Endodermal cell (in vitro differentiated cells): ENCODE measurements around the gene JPT2. TPM values are rescaled to one million over a fixed set of nuclear protein-coding genes. Genes with fewer than 3 reads are reported as not detected.

Experiments used
- DNase-seq: peaks from one replicate; pipeline ENCODE4 v3.0.0-alpha.2; 2017
- H3K27ac ChIP-seq: 2 replicates; pipeline ENCODE4 v1.5.1; 2013; ENCODE audit warnings: mild to moderate bottlenecking, low read depth, low read length, moderate library complexity
- H3K27me3 ChIP-seq: 2 replicates; pipeline ENCODE4 v1.6.1; 2013; ENCODE audit warnings: mild to moderate bottlenecking, low read length, moderate library complexity; ENCODE audit not compliant: insufficient read depth, control insufficient read depth, poor library complexity, severe bottlenecking
- H3K36me3 ChIP-seq: 2 replicates; pipeline ENCODE4 v1.7.0; 2013; ENCODE audit warnings: mild to moderate bottlenecking, low read length, moderate library complexity; ENCODE audit not compliant: control insufficient read depth, insufficient read depth
- H3K4me1 ChIP-seq: one replicate; pipeline ENCODE4 v1.7.0; 2013; ENCODE audit warnings: low read length; ENCODE audit not compliant: control insufficient read depth, insufficient read depth
- H3K4me3 ChIP-seq: 2 replicates; pipeline ENCODE4 v1.5.1; 2013; ENCODE audit warnings: mild to moderate bottlenecking, low read length, moderate library complexity
- H3K9ac ChIP-seq: 2 replicates; pipeline ENCODE4 v1.6.1; 2013; ENCODE audit warnings: mild to moderate bottlenecking, low read length, moderate library complexity; ENCODE audit not compliant: poor library complexity, severe bottlenecking; ENCODE audit errors: extremely low read depth
- H3K9me3 ChIP-seq: 2 replicates; pipeline ENCODE4 v1.6.1; 2013; ENCODE audit warnings: mild to moderate bottlenecking, low read length, moderate library complexity; ENCODE audit not compliant: control insufficient read depth
- H3K27ac Mint-ChIP-seq: 2 replicates; pipeline ENCODE4 v1.8.0; 2020; ENCODE audit warnings: mixed read lengths
- H3K27me3 Mint-ChIP-seq: 2 replicates; pipeline ENCODE4 v1.8.0; 2021; ENCODE audit warnings: mild to moderate bottlenecking, mixed read lengths; ENCODE audit not compliant: insufficient read depth
- H3K36me3 Mint-ChIP-seq: 2 replicates; pipeline ENCODE4 v1.8.0; 2020; ENCODE audit warnings: low read depth, mixed read lengths
- H3K4me1 Mint-ChIP-seq: 2 replicates; pipeline ENCODE4 v1.8.0; 2020; ENCODE audit warnings: mixed read lengths
- H3K4me3 Mint-ChIP-seq: 2 replicates; pipeline ENCODE4 v1.8.0; 2020; ENCODE audit warnings: mild to moderate bottlenecking, moderate library complexity, mixed read lengths
- H3K9me3 Mint-ChIP-seq: 2 replicates; pipeline ENCODE4 v1.8.0; 2020; ENCODE audit warnings: mild to moderate bottlenecking, mixed read lengths
- CTCF ChIP-seq: fragments of 200-600 bp; sonication (generic); conservative IDR thresholded peaks from 2 replicates; pipeline ENCODE4 v1.5.0; 2021; ENCODE audit warnings: antibody characterized with exemption, mild to moderate bottlenecking
- WGBS, 2 experiments: methylation state at CpG; one replicate each; pipeline versions ENCODE4 v1.1.5 to v1.1.7; 2013; ENCODE audit warnings: missing lambda C conversion rate in 2 of 2, mixed read lengths in 1 of 2; ENCODE audit not compliant: insufficient coverage in 1 of 2, insufficient read length in 1 of 2; 5-methylcytosine and 5-hydroxymethylcytosine counted together
- total RNA-seq, 2 donors: library from RNA; stranded (reverse); fragmentation: NEBNext Ultra II Directional in 1 of 2; extraction: Animal tissue kit (Norgen Biotek cat#: 25700) in 1 of 2; gene quantifications; 2 replicates in 1 of 2; 3 replicates in 1 of 2; pipeline ENCODE4 v1.2.1, GENCODE V29; 2021

Gene JPT2
- total RNA-seq, 2 donors from 2014 or later = 161 to 168 TPM

GRCh38 chr16:1740781-1741490 is 62.9 kb downstream of the JPT2 start:
- Histone ChIP-seq H3K27ac (peak overlapping the region; percentile 24), H3K9me3 (peaks cover 35% of the 10 kb centered on the region), H3K9ac (no peak overlapping the region), H3K27me3 (no peaks in the 10 kb centered on the region), H3K4me3 (no peak overlapping the region), H3K4me1 (no peaks in the 10 kb centered on the region), H3K36me3 (peaks cover 10% of the 10 kb centered on the region)
- DNase-seq = no peak
- no peak for TF ChIP-seq CTCF
- H3K27ac Mint-ChIP-seq = no peak overlapping the region
- WGBS, 2 experiments = 87 to 92% methylated on average over 10 to 30 of the region's 30 CpGs
- no peaks in the 10 kb centered on the region for H3K27me3 Mint-ChIP-seq
- peaks cover 9% of the 10 kb centered on the region for H3K36me3 Mint-ChIP-seq
- no peaks in the 10 kb centered on the region for H3K4me1 Mint-ChIP-seq
- H3K4me3 Mint-ChIP-seq = no peak overlapping the region
- peaks cover 1% of the 10 kb centered on the region for H3K9me3 Mint-ChIP-seq

GRCh38 chr16:1741553-1742165 is 63.6 kb downstream of the JPT2 start:
- Histone ChIP-seq H3K9me3 (peaks cover 29% of the 10 kb centered on the region), H3K9ac (no peak overlapping the region), H3K27ac (peak overlapping the region; percentile 24), H3K4me3 (no peak overlapping the region), H3K4me1 (no peaks in the 10 kb centered on the region), H3K27me3 (no peaks in the 10 kb centered on the region), H3K36me3 (peaks cover 10% of the 10 kb centered on the region)
- no peak for TF ChIP-seq CTCF
- Mint-ChIP-seq H3K9me3 (peaks cover 1% of the 10 kb centered on the region), H3K4me3 (no peak overlapping the region), H3K4me1 (no peaks in the 10 kb centered on the region), H3K36me3 (peaks cover 9% of the 10 kb centered on the region), H3K27ac (no peak overlapping the region), H3K27me3 (no peaks in the 10 kb centered on the region)
- DNase-seq = no peak
- 93 to 96% methylated on average over 12 to 19 of the region's 19 CpGs for WGBS, 2 experiments

- Histone ChIP-seq H3K27me3 (no peaks in the 10 kb centered on the region), H3K9me3 (peaks cover 12% of the 10 kb centered on the region), H3K27ac (no peak overlapping the region), H3K4me3 (no peak overlapping the region), H3K36me3 (peaks cover 14% of the 10 kb centered on the region), H3K9ac (no peak overlapping the region), H3K4me1 (no peaks in the 10 kb centered on the region)
- no peak for DNase-seq
- no peaks in the 10 kb centered on the region for H3K27me3 Mint-ChIP-seq
- WGBS, 2 experiments = 92 to 98% methylated on average over 19 to 32 of the region's 32 CpGs
- H3K27ac Mint-ChIP-seq = no peak overlapping the region
- H3K9me3 Mint-ChIP-seq = peaks cover 1% of the 10 kb centered on the region
- H3K4me1 Mint-ChIP-seq = no peaks in the 10 kb centered on the region
- H3K36me3 Mint-ChIP-seq = peaks cover 20% of the 10 kb centered on the region
- no peak for TF ChIP-seq CTCF
- H3K4me3 Mint-ChIP-seq = no peak overlapping the region
Measured at GRCh38 chr16:1743376-1744337, 65.6 kb downstream of the JPT2 start.
